Sigmoid colon (tissue), 7 donors: Measurements from ENCODE around the gene MAPRE2. TPM values are rescaled to one million over a fixed set of nuclear protein-coding genes. Genes with fewer than 3 reads are reported as not detected.

Experiments used
- DNase-seq: peaks from one replicate; pipeline ENCODE4 v3.0.0-alpha.2; 2019
- H3K27ac ChIP-seq, 4 donors: fragments of 200-600 bp; sonication (generic); one replicate each; pipeline ENCODE4 v1.5.1; 2016 to 2019; ENCODE audit warnings: mild to moderate bottlenecking in 1 of 4
- H3K27me3 ChIP-seq, 3 donors: fragments of 200-600 bp; sonication (generic); one replicate each; pipeline ENCODE4 v1.5.1; 2019; ENCODE audit warnings: mild to moderate bottlenecking in 1 of 3
- H3K36me3 ChIP-seq, 4 donors: fragments of 200-600 bp; sonication (generic); one replicate each; pipeline ENCODE4 v1.5.1; 2016 to 2019
- H3K4me1 ChIP-seq, 4 donors: fragments of 200-600 bp; sonication (generic); one replicate each; pipeline ENCODE4 v1.5.1; 2017 to 2019
- H3K4me3 ChIP-seq, 4 donors: fragments of 200-600 bp; sonication (generic); one replicate each; pipeline ENCODE4 v1.5.1; 2017 to 2019; ENCODE audit warnings: mild to moderate bottlenecking in 2 of 4, moderate library complexity in 1 of 4
- H3K9me3 ChIP-seq, 4 donors: fragments of 200-600 bp in 3 of 4; sonication (generic) in 3 of 4; one replicate each; pipeline versions ENCODE4 v1.5.1 to v1.6.1; 2013 to 2019
- EP300 ChIP-seq, 4 donors: sonication (generic); formaldehyde crosslinking; IDR thresholded peaks; one replicate each; pipeline ENCODE4 v1.6.1; 2017; ENCODE audit warnings: antibody characterized with exemption in 4 of 4
- POLR2A ChIP-seq, 2 donors: fragments of 450-650 bp; IDR thresholded peaks; one replicate each; pipeline ENCODE4 v1.6.1; 2016; ENCODE audit warnings: antibody characterized with exemption in 2 of 2, mild to moderate bottlenecking in 2 of 2, moderate library complexity in 2 of 2
- POLR2AphosphoS5 ChIP-seq, 4 donors: sonication (generic); formaldehyde crosslinking; IDR thresholded peaks; one replicate each; pipeline ENCODE4 v1.6.1; 2017; ENCODE audit warnings: antibody characterized with exemption in 4 of 4
- WGBS, 2 donors: extraction: QIAGEN DNeasy Blood & Tissue Kit; methylation state at CpG; one replicate each; pipeline ENCODE4 v1.1.7; 2013; 5-methylcytosine and 5-hydroxymethylcytosine counted together
- intact Hi-C: fragments of 100-400 bp; cut with DNase I; formaldehyde crosslinking; loops from one replicate; pipeline ENCODE4 v1.15.1; 2023
- polyA plus RNA-seq, 3 donors: library from polyadenylated mRNA; stranded (reverse); fragments of 200-250 nt; gene quantifications; one replicate each; pipeline ENCODE4 v1.2.3, GENCODE V29; 2013
- total RNA-seq, 4 donors: library from RNA; depleted of rRNA; stranded (reverse); fragments of >200 nt; gene quantifications; one replicate each; pipeline ENCODE4 v1.1.0, GENCODE V29; 2016
- TF ChIP-seq, protein P1 (sequence below), 4 experiments: fragments of 450-650 bp in 3 of 4; fragments of 200-600 bp in 1 of 4; IDR thresholded peaks; one replicate each; pipeline ENCODE4 v1.5.1; 2016 to 2019; ENCODE audit warnings: antibody characterized with exemption in 4 of 4, mild to moderate bottlenecking in 3 of 4, moderate library complexity in 2 of 4
- donor health status: healthy with polysubstance abuse.
- donor health status: Bipolar disorder and iron deficiency.
- donor health status: healthy.

Gene MAPRE2
- total and polyA plus RNA-seq, 7 donors, result 14.0 to 31.6 (median 21.0) TPM

GRCh38 chr18:35076135-35076924, 35.1 kb downstream of the MAPRE2 start:
- peaks cover 0 to 15% (median 7%) of the 10 kb centered on the region in 4 donors for H3K4me1 ChIP-seq

DNA sequence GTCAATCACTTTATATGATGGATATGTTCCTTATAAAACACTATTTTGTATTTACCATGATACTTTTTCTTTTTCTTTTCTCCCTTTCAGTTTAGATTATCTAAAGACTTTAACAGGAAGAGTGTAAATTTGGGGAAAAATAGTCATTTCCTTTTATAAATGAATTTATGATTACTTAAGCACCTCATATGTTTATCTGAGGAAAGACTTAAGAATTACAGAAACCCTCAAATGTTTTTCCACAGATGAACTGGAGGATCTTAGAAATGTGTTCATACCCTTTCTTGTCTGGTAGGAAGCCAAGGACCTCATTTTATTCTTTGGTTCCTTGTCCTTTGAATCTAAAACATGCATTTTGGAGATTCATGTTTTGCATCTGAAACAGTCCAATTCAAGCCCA, 36.7 kb downstream of the MAPRE2 start:
- Histone ChIP-seq H3K36me3 (no peaks in the 10 kb centered on the region), H3K27me3 (no peaks in the 10 kb centered on the region), H3K4me1 (peaks cover 0 to 14% (median 4%) of the 10 kb centered on the region in 4 donors), H3K4me3 (no peak overlapping the region), H3K27ac (no peak overlapping the region), H3K9me3 (no peaks in the 10 kb centered on the region)
- TF ChIP-seq EP300 (IDR thresholded peaks at IDR 0.05) (no peak), POLR2AphosphoS5 (IDR thresholded peaks at IDR 0.05) (no peak), POLR2A (IDR thresholded peaks at IDR 0.05) (no peak)
- TF ChIP-seq, protein P1, sequence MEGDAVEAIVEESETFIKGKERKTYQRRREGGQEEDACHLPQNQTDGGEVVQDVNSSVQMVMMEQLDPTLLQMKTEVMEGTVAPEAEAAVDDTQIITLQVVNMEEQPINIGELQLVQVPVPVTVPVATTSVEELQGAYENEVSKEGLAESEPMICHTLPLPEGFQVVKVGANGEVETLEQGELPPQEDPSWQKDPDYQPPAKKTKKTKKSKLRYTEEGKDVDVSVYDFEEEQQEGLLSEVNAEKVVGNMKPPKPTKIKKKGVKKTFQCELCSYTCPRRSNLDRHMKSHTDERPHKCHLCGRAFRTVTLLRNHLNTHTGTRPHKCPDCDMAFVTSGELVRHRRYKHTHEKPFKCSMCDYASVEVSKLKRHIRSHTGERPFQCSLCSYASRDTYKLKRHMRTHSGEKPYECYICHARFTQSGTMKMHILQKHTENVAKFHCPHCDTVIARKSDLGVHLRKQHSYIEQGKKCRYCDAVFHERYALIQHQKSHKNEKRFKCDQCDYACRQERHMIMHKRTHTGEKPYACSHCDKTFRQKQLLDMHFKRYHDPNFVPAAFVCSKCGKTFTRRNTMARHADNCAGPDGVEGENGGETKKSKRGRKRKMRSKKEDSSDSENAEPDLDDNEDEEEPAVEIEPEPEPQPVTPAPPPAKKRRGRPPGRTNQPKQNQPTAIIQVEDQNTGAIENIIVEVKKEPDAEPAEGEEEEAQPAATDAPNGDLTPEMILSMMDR (IDR thresholded peaks at IDR 0.05), result no peak
- intact Hi-C loops, result no loop called here
- DNase-seq, result no peak

More at GRCh38 chr18:35076135-35076924, 35.1 kb downstream of the MAPRE2 start:
- WGBS, 2 donors, result 72 to 83% methylated on average over 4 of the region's 4 CpGs
- no peak overlapping the region for H3K4me3 ChIP-seq
- no peaks in the 10 kb centered on the region for H3K36me3 ChIP-seq
- H3K9me3 ChIP-seq, result no peaks in the 10 kb centered on the region
- intact Hi-C loops, result no loop called here
- no peak for DNase-seq
- no peak overlapping the region for H3K27ac ChIP-seq
- no peaks in the 10 kb centered on the region for H3K27me3 ChIP-seq
- TF ChIP-seq POLR2AphosphoS5 (IDR thresholded peaks at IDR 0.05) (no peak), POLR2A (IDR thresholded peaks at IDR 0.05) (no peak), EP300 (IDR thresholded peaks at IDR 0.05) (no peak)
- TF ChIP-seq, protein P1 (IDR thresholded peaks at IDR 0.05), result no peak

- Histone ChIP-seq H3K36me3 (no peaks in the 10 kb centered on the region), H3K27ac (no peak overlapping the region), H3K4me3 (no peak overlapping the region), H3K27me3 (no peaks in the 10 kb centered on the region), H3K9me3 (no peaks in the 10 kb centered on the region), H3K4me1 (peaks cover 0 to 5% (median 0%) of the 10 kb centered on the region in 4 donors)
- 96 to 97% methylated on average over 1 of the region's 1 CpG for WGBS, 2 donors
- DNase-seq, result no peak
- no peak for TF ChIP-seq POLR2AphosphoS5 (IDR thresholded peaks at IDR 0.05)
- TF ChIP-seq, protein P1 (IDR thresholded peaks at IDR 0.05), result no peak
- intact Hi-C loops, result no loop called here
Observed at GRCh38 chr18:35080058-35080457, 38.8 kb downstream of the MAPRE2 start.

DNA sequence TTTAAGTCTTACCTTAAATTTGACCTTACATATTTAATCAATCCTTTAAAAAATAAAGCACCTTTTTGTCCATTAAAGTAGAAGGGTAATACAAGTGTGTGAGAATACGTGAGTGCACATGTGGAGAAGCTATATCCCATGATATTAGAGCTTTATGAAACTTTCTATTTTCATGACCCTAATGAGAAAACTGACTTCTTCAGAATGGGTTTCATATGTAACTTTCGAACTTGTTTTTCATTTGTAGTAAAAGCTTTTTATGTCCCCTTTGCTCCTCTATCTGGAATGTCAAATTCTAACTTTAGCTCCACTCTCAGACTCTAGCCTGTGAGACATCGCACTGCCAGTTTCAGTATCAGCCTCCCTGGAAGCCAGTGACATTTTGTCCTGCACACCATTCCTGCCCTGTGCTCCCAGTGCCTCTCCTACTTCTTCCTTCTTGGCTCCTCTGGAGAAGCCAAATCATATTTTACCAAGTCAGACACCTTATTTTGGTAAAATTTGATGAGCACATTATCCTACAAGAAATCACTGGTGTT, 42.0 kb downstream of the MAPRE2 start:
- TF ChIP-seq EP300 (IDR thresholded peaks at IDR 0.05), result no peak
- TF ChIP-seq, protein P1 (IDR thresholded peaks at IDR 0.05), result no peak
- TF ChIP-seq POLR2A (IDR thresholded peaks at IDR 0.05), result no peak
- TF ChIP-seq POLR2AphosphoS5 (IDR thresholded peaks at IDR 0.05), result no peak
- intact Hi-C loops, result no loop called here
- H3K9me3 ChIP-seq, result no peaks in the 10 kb centered on the region
- no peaks in the 10 kb centered on the region for H3K27me3 ChIP-seq
- WGBS, 2 donors, result 96 to 98% methylated on average over 3 of the region's 3 CpGs
- no peak overlapping the region for H3K4me3 ChIP-seq
- H3K4me1 ChIP-seq, result no peaks in the 10 kb centered on the region
- no peaks in the 10 kb centered on the region for H3K36me3 ChIP-seq
- no peak overlapping the region for H3K27ac ChIP-seq
- DNase-seq, result no peak
